Stomach (tissue), 9 donors: ENCODE measurements around the gene DNMT3B. TPM values are rescaled to one million over a fixed set of nuclear protein-coding genes. Genes with fewer than 3 reads are reported as not detected.
"Not testable (repeated sequence)": the region's sequence is repeated elsewhere in the genome, so short reads cannot be mapped to it uniquely, and the experiment has no call there.

Source experiments
- DNase-seq, 2 donors: peaks; one replicate each; pipeline versions ENCODE4 v3.0.0 to v3.0.0-alpha.2; 2013 to 2019
- H3K27ac ChIP-seq, 5 donors: fragments of 200-600 bp in 4 of 5; sonication (generic) in 4 of 5; one replicate each; pipeline ENCODE4 v1.5.1; 2013 to 2019; ENCODE audit warnings: mild to moderate bottlenecking in 1 of 5, moderate library complexity in 1 of 5
- H3K27me3 ChIP-seq, 3 donors: fragments of 200-600 bp; sonication (generic); one replicate each; pipeline ENCODE4 v1.5.1; 2017 to 2019; ENCODE audit warnings: mixed run types in 1 of 3
- H3K36me3 ChIP-seq, 4 donors: fragments of 200-600 bp; sonication (generic); 1 replicate in 3 of 4; 2 replicates in 1 of 4; pipeline ENCODE4 v1.5.1; 2016 to 2019
- H3K4me1 ChIP-seq, 4 donors: fragments of 200-600 bp; sonication (generic); one replicate each; pipeline ENCODE4 v1.5.1; 2016 to 2019
- H3K4me3 ChIP-seq, 4 donors: fragments of 200-600 bp; sonication (generic) in 3 of 4; one replicate each; pipeline ENCODE4 v1.5.1; 2016 to 2019; ENCODE audit warnings: mild to moderate bottlenecking in 1 of 4
- H3K9me3 ChIP-seq, 4 donors: fragments of 200-600 bp; sonication (generic); one replicate each; pipeline ENCODE4 v1.5.1; 2016 to 2019
- EP300 ChIP-seq: sonication (generic); formaldehyde crosslinking; IDR thresholded peaks from one replicate; pipeline ENCODE4 v1.6.1; 2017; ENCODE audit warnings: antibody characterized with exemption
- POLR2A ChIP-seq, 4 donors: fragments of 450-650 bp; IDR thresholded peaks; one replicate each; pipeline ENCODE4 v1.6.1; 2016; ENCODE audit warnings: antibody characterized with exemption in 4 of 4, control low read depth in 2 of 4, mild to moderate bottlenecking in 1 of 4, moderate library complexity in 1 of 4
- POLR2AphosphoS5 ChIP-seq, 3 donors: sonication (generic); formaldehyde crosslinking; IDR thresholded peaks; one replicate each; pipeline ENCODE4 v1.6.1; 2016; ENCODE audit warnings: antibody characterized with exemption in 3 of 3
- WGBS, 5 donors: extraction: QIAGEN DNeasy Blood & Tissue Kit in 3 of 5; methylation state at CpG; one replicate each; pipeline versions ENCODE4 v1.1.5 to v1.1.7; 2013 to 2018; 5-methylcytosine and 5-hydroxymethylcytosine counted together
- intact Hi-C: fragments of 100-400 bp; cut with DNase I; formaldehyde crosslinking; loops from one replicate; pipeline ENCODE4 v1.15.1; 2023; ENCODE audit warnings: low total_unique reads
- polyA plus RNA-seq, 3 donors: library from polyadenylated mRNA; stranded (reverse); fragments of 200-250 nt; gene quantifications; one replicate each; pipeline ENCODE4 v1.2.3, GENCODE V29; 2013
- total RNA-seq, 5 donors: library from RNA; depleted of rRNA; stranded (reverse); fragments of >200 nt; gene quantifications; one replicate each; pipeline versions ENCODE4 v1.1.0 to v1.2.3, GENCODE V29; 2014 to 2016
- TF ChIP-seq, protein P1 (sequence below), 7 experiments: fragments of 450-650 bp in 4 of 7; fragments of 200-600 bp in 3 of 7; sonication (generic) in 3 of 7; IDR thresholded peaks; one replicate each; pipeline ENCODE4 v1.5.1; 2016 to 2019; ENCODE audit warnings: antibody characterized with exemption in 7 of 7, control low read depth in 2 of 7, mild to moderate bottlenecking in 1 of 7
- donor health status: healthy with polysubstance abuse.
- donor health status: Bipolar disorder and iron deficiency.
- donor health status: healthy.

DNMT3B gene
- total and polyA plus RNA-seq, 8 donors = 0.31 to 17.0 (median 0.87) TPM; not detected in 2

DNA sequence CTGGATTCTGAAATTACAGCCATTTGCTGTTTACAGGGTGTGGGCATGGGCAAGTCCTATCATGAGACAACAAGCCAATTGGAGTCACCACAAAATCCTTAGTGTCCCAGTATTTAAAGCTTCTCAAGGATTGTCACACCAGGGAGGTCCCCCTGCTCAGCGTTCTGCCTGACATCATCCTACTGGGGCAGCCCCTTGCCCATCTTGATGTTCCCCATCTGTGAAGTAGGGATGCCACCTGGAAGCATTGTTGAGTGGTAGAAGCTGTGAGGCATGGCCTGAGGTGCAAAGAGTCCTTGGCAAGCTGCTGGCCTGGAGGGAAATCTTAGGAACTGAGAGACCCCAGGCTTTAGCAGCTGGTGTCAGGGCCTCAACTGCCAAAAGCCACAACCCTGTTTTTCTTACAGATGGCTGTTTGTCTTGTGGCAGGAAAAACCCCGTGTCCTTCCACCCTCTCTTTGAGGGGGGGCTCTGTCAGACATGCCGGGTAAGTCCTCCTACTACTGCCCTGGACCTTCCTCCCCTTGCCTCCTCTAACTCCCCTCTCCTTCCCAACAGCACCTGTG is 34.3 kb downstream of the DNMT3B start:
- WGBS, 5 donors = 63 to 84% (median 71%) methylated on average over 3 of the region's 3 CpGs
- H3K9me3 ChIP-seq = no peaks in the 10 kb centered on the region

DNA sequence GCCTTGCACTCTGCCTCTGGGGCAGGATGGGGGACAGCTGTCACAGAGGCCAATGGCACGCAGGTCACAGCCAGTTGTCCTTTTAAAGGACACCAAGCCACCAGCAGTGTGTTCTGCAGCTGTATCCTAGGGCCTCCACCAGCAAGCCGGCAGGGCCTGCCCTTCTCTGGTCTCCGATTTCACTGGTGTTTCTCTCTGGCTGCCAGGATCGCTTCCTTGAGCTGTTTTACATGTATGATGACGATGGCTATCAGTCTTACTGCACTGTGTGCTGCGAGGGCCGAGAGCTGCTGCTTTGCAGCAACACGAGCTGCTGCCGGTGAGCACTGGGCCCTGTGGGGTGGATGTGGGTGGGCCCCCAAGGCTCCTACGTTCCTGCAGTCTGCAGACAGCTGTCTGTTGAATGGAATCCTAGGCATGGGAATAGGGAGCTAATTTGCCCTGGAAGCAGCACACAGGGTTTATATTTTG is 34.8 kb downstream of the DNMT3B start:
- 76 to 88% (median 83%) methylated on average over 10 of the region's 10 CpGs for whole genome bisulfite sequencing, 5 donors
- H3K27me3 ChIP-seq = no peaks in the 10 kb centered on the region
- intact Hi-C loops = no loop called here
- no peak for TF ChIP-seq POLR2A (IDR thresholded peaks at IDR 0.05)
- no peak for TF ChIP-seq EP300
- TF ChIP-seq POLR2AphosphoS5 (IDR thresholded peaks at IDR 0.05) = no peak
- TF ChIP-seq, protein P1, sequence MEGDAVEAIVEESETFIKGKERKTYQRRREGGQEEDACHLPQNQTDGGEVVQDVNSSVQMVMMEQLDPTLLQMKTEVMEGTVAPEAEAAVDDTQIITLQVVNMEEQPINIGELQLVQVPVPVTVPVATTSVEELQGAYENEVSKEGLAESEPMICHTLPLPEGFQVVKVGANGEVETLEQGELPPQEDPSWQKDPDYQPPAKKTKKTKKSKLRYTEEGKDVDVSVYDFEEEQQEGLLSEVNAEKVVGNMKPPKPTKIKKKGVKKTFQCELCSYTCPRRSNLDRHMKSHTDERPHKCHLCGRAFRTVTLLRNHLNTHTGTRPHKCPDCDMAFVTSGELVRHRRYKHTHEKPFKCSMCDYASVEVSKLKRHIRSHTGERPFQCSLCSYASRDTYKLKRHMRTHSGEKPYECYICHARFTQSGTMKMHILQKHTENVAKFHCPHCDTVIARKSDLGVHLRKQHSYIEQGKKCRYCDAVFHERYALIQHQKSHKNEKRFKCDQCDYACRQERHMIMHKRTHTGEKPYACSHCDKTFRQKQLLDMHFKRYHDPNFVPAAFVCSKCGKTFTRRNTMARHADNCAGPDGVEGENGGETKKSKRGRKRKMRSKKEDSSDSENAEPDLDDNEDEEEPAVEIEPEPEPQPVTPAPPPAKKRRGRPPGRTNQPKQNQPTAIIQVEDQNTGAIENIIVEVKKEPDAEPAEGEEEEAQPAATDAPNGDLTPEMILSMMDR (IDR thresholded peaks at IDR 0.05) = no peak
- DNase-seq = no peak
- no peaks in the 10 kb centered on the region for H3K9me3 ChIP-seq
- H3K4me3 ChIP-seq = no peak overlapping the region
- H3K27ac ChIP-seq = no peak overlapping the region
- H3K36me3 ChIP-seq = peaks cover 0 to 28% (median 17%) of the 10 kb centered on the region in 4 donors
- no peaks in the 10 kb centered on the region for H3K4me1 ChIP-seq

More for the DNA sequence above, 34.3 kb downstream of the DNMT3B start:
- intact Hi-C loops = no loop called here
- no peak overlapping the region for H3K27ac ChIP-seq
- peaks cover 0 to 24% (median 15%) of the 10 kb centered on the region in 4 donors for H3K36me3 ChIP-seq
- TF ChIP-seq, protein P1 (IDR thresholded peaks at IDR 0.05) = no peak
- no peak for TF ChIP-seq POLR2AphosphoS5 (IDR thresholded peaks at IDR 0.05)
- TF ChIP-seq POLR2A (IDR thresholded peaks at IDR 0.05) = no peak
- no peak for TF ChIP-seq EP300
- H3K4me1 ChIP-seq = no peaks in the 10 kb centered on the region
- H3K4me3 ChIP-seq = no peak overlapping the region
- H3K27me3 ChIP-seq = no peaks in the 10 kb centered on the region
- DNase-seq = no peak

DNA sequence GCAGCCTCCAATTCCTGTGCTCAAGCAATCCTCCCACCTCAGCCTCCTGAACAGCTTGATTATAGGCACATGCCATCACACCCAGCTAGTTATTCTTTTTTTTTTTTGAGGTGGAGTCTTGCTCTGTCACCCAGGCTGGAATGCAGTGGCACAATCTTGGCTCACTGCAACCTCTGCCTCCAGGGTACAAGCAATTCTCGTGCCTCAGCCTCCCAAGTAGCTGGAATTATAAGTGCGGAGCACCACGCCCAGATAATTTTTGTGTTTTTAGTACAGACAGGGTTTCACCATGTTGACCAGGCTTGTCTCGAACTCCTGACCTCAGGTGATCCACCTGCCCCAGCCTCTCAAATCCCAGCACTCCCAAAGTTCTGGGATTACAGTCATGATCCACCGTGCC is 35.4 kb downstream of the DNMT3B start:
- H3K9me3 ChIP-seq, DNase-seq, intact Hi-C loops, H3K27me3 ChIP-seq, H3K27ac ChIP-seq, H3K4me1 ChIP-seq, H3K4me3 ChIP-seq: not testable (repeated sequence)
- WGBS, 5 donors = 89 to 97% (median 95%) methylated on average over 5 of the region's 5 CpGs
- H3K36me3 ChIP-seq = peaks cover 0 to 33% (median 20%) of the 10 kb centered on the region in 4 donors

DNA sequence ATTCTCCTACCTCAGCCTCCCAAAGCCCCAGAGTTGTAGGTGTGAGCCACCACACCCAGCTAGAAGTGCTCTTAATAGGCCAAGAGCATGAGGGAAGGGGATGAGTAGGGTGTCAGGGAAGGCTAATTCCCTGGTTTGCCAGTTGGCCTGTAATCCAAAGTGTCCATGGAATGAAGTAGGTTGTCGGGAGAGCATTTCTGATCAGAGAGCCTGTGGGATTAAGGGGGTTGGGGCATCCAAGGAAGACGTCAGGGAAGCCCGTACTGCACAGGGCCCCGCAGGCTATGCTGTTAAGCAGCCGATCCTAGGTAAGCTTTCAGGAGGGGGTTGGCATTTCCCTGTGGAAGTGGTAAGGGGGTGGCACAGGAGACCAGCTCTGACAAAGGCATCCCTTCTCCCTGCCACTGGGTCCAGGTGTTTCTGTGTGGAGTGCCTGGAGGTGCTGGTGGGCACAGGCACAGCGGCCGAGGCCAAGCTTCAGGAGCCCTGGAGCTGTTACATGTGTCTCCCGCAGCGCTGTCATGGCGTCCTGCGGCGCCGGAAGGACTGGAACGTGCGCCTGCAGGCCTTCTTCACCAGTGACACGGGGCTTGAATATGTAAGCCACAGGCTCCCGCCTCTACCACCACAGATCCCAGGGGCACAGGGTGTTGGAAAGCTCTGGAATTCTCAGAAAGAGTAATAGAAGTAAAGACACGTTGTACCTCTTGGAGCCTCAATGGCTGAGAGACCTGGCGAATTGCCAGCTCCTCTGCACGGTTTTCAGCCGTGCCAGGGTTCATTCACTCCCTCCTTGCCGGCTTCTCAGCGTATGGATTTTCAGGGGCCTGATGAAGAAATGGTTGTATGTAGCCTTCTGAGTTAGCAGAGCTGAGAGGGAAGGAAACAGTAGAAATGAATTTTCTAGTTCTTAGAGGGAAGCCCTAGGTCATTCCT is 36.1 kb downstream of the DNMT3B start:
- Histone ChIP-seq H3K4me1 (no peaks in the 10 kb centered on the region), H3K9me3 (no peaks in the 10 kb centered on the region), H3K36me3 (peaks cover 0 to 41% (median 23%) of the 10 kb centered on the region in 4 donors), H3K27ac (no peak overlapping the region), H3K4me3 (no peak overlapping the region), H3K27me3 (no peaks in the 10 kb centered on the region)
- TF ChIP-seq, protein P1 (IDR thresholded peaks at IDR 0.05) = no peak
- TF ChIP-seq POLR2A (IDR thresholded peaks at IDR 0.05) (no peak), EP300 (no peak), POLR2AphosphoS5 (IDR thresholded peaks at IDR 0.05) (no peak)
- DNase-seq = peak in 1 of 2 donors; percentile 36
- intact Hi-C loops = no loop called here
- 80 to 87% (median 84%) methylated on average over 11 to 23 of the region's 23 CpGs for WGBS, 5 donors
